ENCODE measurements around the gene EFNB2. TPM values are rescaled to one million over a fixed set of nuclear protein-coding genes. Genes with fewer than 3 reads are reported as not detected.
A peak's percentile ranks its signal among the peaks of the same experiment; 100 is the strongest.

Gene EFNB2
- polyA plus RNA-seq, 3 donors = not detected

GRCh38 chr13:106550570-106551135 lies 15.2 kb upstream of the EFNB2 start:
- no peaks in the 10 kb centered on the region for H3K27me3 ChIP-seq (ENCODE audit: control insufficient read depth in 2 of 2, insufficient read depth in 2 of 2, low read length in 2 of 2)
- H3K27me3 Mint-ChIP-seq (ENCODE audit: low read depth in 3 of 3) = no peaks in the 10 kb centered on the region
- no peak for TF ChIP-seq CTCF (IDR thresholded peaks at IDR 0.05)
- no peaks in the 10 kb centered on the region for H3K4me1 ChIP-seq (ENCODE audit: control insufficient read depth in 1 of 2, insufficient read depth in 2 of 2, low read length in 2 of 2)
- H3K27ac ChIP-seq (ENCODE audit: low read depth in 1 of 2, low read length in 2 of 2) = no peak overlapping the region
- peaks cover 100% of the 10 kb centered on the region for H4K20me1 ChIP-seq (ENCODE audit: insufficient read depth, low read length)
- intact Hi-C loops (cut with micrococcal nuclease) = no loop called here
- H3K36me3 Mint-ChIP-seq = peaks cover 60 to 69% of the 10 kb centered on the region in 2 donors
- no peak overlapping the region for H3K4me2 ChIP-seq (replicated peaks; ENCODE audit: extremely low read depth, low read length, poor library complexity, severe bottlenecking)
- no peak for DNase-seq
- H3K4me1 Mint-ChIP-seq = peaks cover 10% of the 10 kb centered on the region
- peaks cover 45 to 87% of the 10 kb centered on the region in 2 donors for H3K36me3 ChIP-seq (replicated peaks in 1 of 2; ENCODE audit: control insufficient read depth in 1 of 2, insufficient read depth in 2 of 2, low read length in 2 of 2)
- peak overlapping the region in 2 of 7 donors; percentile 21 to 38 for H3K27ac Mint-ChIP-seq
- no peak overlapping the region for H3K9ac ChIP-seq (ENCODE audit: insufficient read depth, low read length, poor library complexity, severe bottlenecking)
- no peak overlapping the region for H3K4me3 Mint-ChIP-seq
- peaks cover 97% of the 10 kb centered on the region for H3K79me2 ChIP-seq (ENCODE audit: insufficient read depth, low read length)
- WGBS (ENCODE audit: insufficient coverage) = 98% methylated on average over 4 of the region's 4 CpGs
- no peaks in the 10 kb centered on the region for H3K9me3 Mint-ChIP-seq
- H3K4me3 ChIP-seq (replicated peaks in 1 of 3; ENCODE audit: low read depth in 2 of 3, low read length in 3 of 3) = no peak overlapping the region
- no peak overlapping the region for H2AFZ ChIP-seq (ENCODE audit: insufficient read depth, low read depth, low read length, poor library complexity, severe bottlenecking)
- H3K9me3 ChIP-seq (replicated peaks in 1 of 2; ENCODE audit: control insufficient read depth in 1 of 2, insufficient read depth in 1 of 2, low read length in 2 of 2) = no peaks in the 10 kb centered on the region

- H3K27ac Mint-ChIP-seq = no peak overlapping the region
- no peak overlapping the region for H3K4me2 ChIP-seq (replicated peaks; ENCODE audit: extremely low read depth, low read length, poor library complexity, severe bottlenecking)
- H3K27ac ChIP-seq (ENCODE audit: low read depth in 1 of 2, low read length in 2 of 2) = no peak overlapping the region
- H3K4me1 Mint-ChIP-seq = peaks cover 7% of the 10 kb centered on the region
- H3K27me3 Mint-ChIP-seq (ENCODE audit: low read depth in 3 of 3) = no peaks in the 10 kb centered on the region
- peaks cover 33 to 84% of the 10 kb centered on the region in 2 donors for H3K36me3 ChIP-seq (replicated peaks in 1 of 2; ENCODE audit: control insufficient read depth in 1 of 2, insufficient read depth in 2 of 2, low read length in 2 of 2)
- H3K9ac ChIP-seq (ENCODE audit: insufficient read depth, low read length, poor library complexity, severe bottlenecking) = no peak overlapping the region
- intact Hi-C loops (cut with micrococcal nuclease) = no loop called here
- no peak for DNase-seq
- no peaks in the 10 kb centered on the region for H3K9me3 Mint-ChIP-seq
- peaks cover 43 to 51% of the 10 kb centered on the region in 2 donors for H3K36me3 Mint-ChIP-seq
- WGBS (ENCODE audit: insufficient coverage) = no CpG with 5 or more reads among the region's 3 CpGs
- no peak for TF ChIP-seq CTCF (IDR thresholded peaks at IDR 0.05)
- no peak overlapping the region for H3K4me3 Mint-ChIP-seq
- peaks cover 100% of the 10 kb centered on the region for H4K20me1 ChIP-seq (ENCODE audit: insufficient read depth, low read length)
- H3K4me1 ChIP-seq (ENCODE audit: control insufficient read depth in 1 of 2, insufficient read depth in 2 of 2, low read length in 2 of 2) = no peaks in the 10 kb centered on the region
- no peak overlapping the region for H2AFZ ChIP-seq (ENCODE audit: insufficient read depth, low read depth, low read length, poor library complexity, severe bottlenecking)
- H3K4me3 ChIP-seq (replicated peaks in 1 of 3; ENCODE audit: low read depth in 2 of 3, low read length in 3 of 3) = no peak overlapping the region
- H3K9me3 ChIP-seq (replicated peaks in 1 of 2; ENCODE audit: control insufficient read depth in 1 of 2, insufficient read depth in 1 of 2, low read length in 2 of 2) = no peaks in the 10 kb centered on the region
- H3K79me2 ChIP-seq (ENCODE audit: insufficient read depth, low read length) = peaks cover 86% of the 10 kb centered on the region
- H3K27me3 ChIP-seq (ENCODE audit: control insufficient read depth in 2 of 2, insufficient read depth in 2 of 2, low read length in 2 of 2) = no peaks in the 10 kb centered on the region
These were observed 12.7 kb upstream of the EFNB2 start for GRCh38 chr13:106548064-106548696.

Data from CD14-positive monocyte (primary cell).